PC-3 (cell line): ENCODE measurements around the gene DDC. TPM values are rescaled to one million over a fixed set of nuclear protein-coding genes. Genes with fewer than 3 reads are reported as not detected.

ENCODE experiments used
- ATAC-seq: fragments of 200-7000 bp; cut with Tn5 transposase; 2 replicates; pipeline ENCODE4 v1.9.1; 2020; ENCODE audit warnings: mild to moderate bottlenecking, moderate library complexity
- BruUV-seq: library from RNA; stranded (reverse); fragments of 400-500 nt; replicated peaks from 2 replicates; lab custom pipeline; 2021; lab: Mats Ljungman, UMichigan
- CTCF ChIA-PET: fragments of 300-600 bp; sonication (Branson Sonifier 250); formaldehyde crosslinking; loops from one replicate; lab custom pipeline; 2022; ENCODE audit warnings: antibody characterized with exemption; lab: Charles Lee
- POLR2A ChIA-PET: fragments of 300-600 bp; sonication (Branson Sonifier 250); formaldehyde crosslinking; loops from one replicate; lab custom pipeline; 2022; ENCODE audit warnings: antibody characterized with exemption; ENCODE audit not compliant: unreplicated experiment; lab: Charles Lee
- DNase-seq: peaks from one replicate; pipeline ENCODE4 v3.0.0-alpha.2; 2015
- H2AFZ ChIP-seq: fragments of 300-600 bp; sonication (generic); 2 replicates; pipeline ENCODE4 v1.6.0; 2016; ENCODE audit warnings: antibody characterized with exemption, low read length
- H3F3A ChIP-seq: fragments of 300-600 bp; sonication (generic); one replicate; pipeline ENCODE4 v1.6.0; 2017; ENCODE audit warnings: antibody characterized with exemption, low read length, control low read depth, mild to moderate bottlenecking; ENCODE audit not compliant: unreplicated experiment
- H3K27ac ChIP-seq: fragments of 300-600 bp; sonication (generic); 2 replicates; pipeline ENCODE4 v1.5.1; 2016; ENCODE audit warnings: mild to moderate bottlenecking, low read length
- H3K27me3 ChIP-seq: fragments of 300-600 bp; sonication (generic); 2 replicates; pipeline ENCODE4 v1.6.1; 2016; ENCODE audit warnings: low read length, mixed read lengths
- H3K36me3 ChIP-seq: fragments of 300-600 bp; sonication (generic); 2 replicates; pipeline ENCODE4 v1.6.1; 2016; ENCODE audit warnings: low read depth, mixed run types, low read length, mixed read lengths
- H3K4me1 ChIP-seq: fragments of 300-600 bp; sonication (generic); 2 replicates; pipeline ENCODE4 v1.5.1; 2016; ENCODE audit warnings: low read length; ENCODE audit not compliant: insufficient read depth
- H3K4me2 ChIP-seq: fragments of 300-600 bp; sonication (generic); 2 replicates; pipeline ENCODE4 v1.6.0; 2016; ENCODE audit warnings: low read length
- H3K4me3 ChIP-seq: fragments of 300-600 bp; sonication (generic); 2 replicates; pipeline ENCODE4 v1.5.1; 2016; ENCODE audit warnings: mild to moderate bottlenecking, low read length, mixed read lengths
- H3K79me2 ChIP-seq: fragments of 300-600 bp; sonication (generic); 2 replicates; pipeline ENCODE4 v1.6.1; 2017; ENCODE audit warnings: low read length, mixed read lengths
- H3K9ac ChIP-seq: fragments of 300-600 bp; sonication (generic); 2 replicates; pipeline ENCODE4 v1.6.0; 2016; ENCODE audit warnings: mild to moderate bottlenecking, low read length
- H3K9me2 ChIP-seq: fragments of 300-600 bp; sonication (generic); replicated peaks from 2 replicates; pipeline ENCODE4 v1.6.1; 2016; ENCODE audit warnings: mixed run types, low read length, mixed read lengths
- H3K9me3 ChIP-seq: fragments of 300-600 bp; sonication (generic); 2 replicates; pipeline ENCODE4 v1.6.1; 2016; ENCODE audit warnings: low read length, mixed read lengths
- H4K20me1 ChIP-seq: fragments of 300-600 bp; sonication (generic); 2 replicates; pipeline ENCODE4 v1.6.1; 2016; ENCODE audit warnings: low read length, mixed read lengths
- EZH2 ChIP-seq: fragments of 300-600 bp; sonication (generic); IDR thresholded peaks from one replicate; pipeline ENCODE4 v1.6.1; 2017; ENCODE audit warnings: antibody characterized with exemption, mild to moderate bottlenecking, low read length; ENCODE audit not compliant: unreplicated experiment
- EZH2phosphoT487 ChIP-seq: fragments of 300-600 bp; sonication (generic); IDR thresholded peaks from 2 replicates; pipeline ENCODE4 v1.6.1; 2018; ENCODE audit warnings: mild to moderate bottlenecking, antibody characterized with exemption, low read length, borderline replicate concordance
- intact Hi-C: fragments of 100-400 bp; cut with micrococcal nuclease; formaldehyde crosslinking; loops from 2 replicates; pipeline ENCODE4 v1.9.0; 2023
- total RNA-seq: library from RNA; depleted of rRNA; stranded (reverse); fragments of >200 nt; gene quantifications from 2 replicates; pipeline ENCODE4 v1.2.3, GENCODE V29; 2014
- TF ChIP-seq, protein P1 (sequence below): fragments of 300-600 bp; sonication (generic); conservative IDR thresholded peaks from 2 replicates; pipeline ENCODE4 v1.5.1; 2017; ENCODE audit warnings: antibody characterized with exemption, low read depth, mild to moderate bottlenecking, low read length

The DDC gene
- total RNA-seq, 1 experiment from 2014 or later = not detected

DNA sequence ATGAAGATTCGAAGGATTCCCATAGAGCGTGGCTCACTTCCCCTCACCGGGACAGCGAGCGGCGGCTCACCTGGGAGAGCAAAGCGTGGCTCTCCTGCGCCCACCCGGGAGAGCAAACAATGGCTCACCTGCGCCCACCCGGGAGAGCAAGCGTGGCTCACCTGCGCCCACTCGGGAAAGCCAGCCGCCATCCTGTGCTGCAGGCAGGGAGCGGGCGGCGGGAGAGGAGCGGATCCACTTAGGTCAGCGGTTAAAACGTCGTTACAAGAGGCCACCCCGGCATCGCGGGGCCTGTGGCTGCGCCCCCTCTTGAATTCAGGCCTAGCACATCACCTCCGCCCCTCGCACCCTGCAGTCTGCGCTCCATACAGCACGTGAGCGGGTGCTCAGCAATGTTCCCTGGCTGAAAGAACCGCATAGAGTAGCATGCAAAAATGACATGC, 114.6 kb downstream of the DDC start:
- Histone ChIP-seq H2AFZ (peak overlapping the region; percentile 99), H3K4me2 (peak overlapping the region; percentile 96), H3K9me3 (no peaks in the 10 kb centered on the region), H3K36me3 (peaks cover 6% of the 10 kb centered on the region; the same call in 1 of the 2 replicates), H4K20me1 (peaks cover 17% of the 10 kb centered on the region), H3F3A (peaks cover 5% of the 10 kb centered on the region), H3K79me2 (peaks cover 33% of the 10 kb centered on the region), H3K9ac (peak overlapping the region; percentile 98), H3K4me3 (peak overlapping the region; percentile 95), H3K27ac (peak overlapping the region; percentile 43; the same call in 1 of the 2 replicates), H3K4me1 (peaks cover 41% of the 10 kb centered on the region), H3K9me2 (no peaks in the 10 kb centered on the region), H3K27me3 (no peaks in the 10 kb centered on the region)
- TSS peak; percentile 94 for BruUV-seq
- intact Hi-C loops = no loop called here
- no peak for TF ChIP-seq EZH2phosphoT487
- ATAC-seq = no peak
- POLR2A ChIA-PET = no interaction called here
- no peak for DNase-seq
- CTCF ChIA-PET = no interaction called here

DNA sequence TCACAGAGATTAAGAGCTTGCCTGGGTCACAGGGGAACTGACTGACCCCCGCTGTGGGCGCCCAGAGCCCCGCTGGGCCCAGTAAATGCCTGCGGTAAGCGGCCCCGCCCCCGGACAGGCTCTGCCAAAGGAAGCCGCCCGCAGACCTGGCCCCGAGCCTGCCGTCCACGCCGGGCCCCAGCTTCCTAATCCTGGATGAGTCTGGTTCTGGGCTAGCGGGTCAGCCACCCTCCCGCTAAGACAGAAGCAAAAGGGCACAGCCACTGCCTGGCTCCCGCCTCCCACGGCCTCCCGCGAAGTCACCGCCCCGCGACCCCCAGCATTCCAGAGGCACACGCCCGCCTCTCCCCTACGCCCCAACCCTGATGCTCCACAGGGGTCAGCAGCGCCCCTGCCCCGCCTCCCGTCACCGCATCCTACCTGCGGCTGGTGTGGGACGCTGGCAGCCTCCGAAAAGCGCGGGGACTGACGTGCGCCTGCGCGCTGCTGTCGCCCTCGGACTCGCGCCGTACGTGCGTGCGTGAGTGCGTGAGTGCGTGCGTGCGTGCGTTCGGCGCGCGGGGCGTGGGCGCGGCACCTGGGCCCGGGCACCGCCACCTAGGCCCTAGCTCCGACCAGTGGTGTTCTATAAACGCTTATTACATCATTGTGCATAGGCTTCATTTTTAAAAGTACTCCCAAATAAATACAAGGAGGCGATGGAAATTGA, 115.2 kb downstream of the DDC start, which contains the start of gene FIGNL1:
FIGNL1 (minus strand) TSS at position 470 of the 709 bp plus-strand sequence. CDS start 3,063 bp downstream, outside the sequence.
- ATAC-seq = peak; percentile 86
- H3F3A ChIP-seq = peaks cover 5% of the 10 kb centered on the region
- TF ChIP-seq, protein P1, sequence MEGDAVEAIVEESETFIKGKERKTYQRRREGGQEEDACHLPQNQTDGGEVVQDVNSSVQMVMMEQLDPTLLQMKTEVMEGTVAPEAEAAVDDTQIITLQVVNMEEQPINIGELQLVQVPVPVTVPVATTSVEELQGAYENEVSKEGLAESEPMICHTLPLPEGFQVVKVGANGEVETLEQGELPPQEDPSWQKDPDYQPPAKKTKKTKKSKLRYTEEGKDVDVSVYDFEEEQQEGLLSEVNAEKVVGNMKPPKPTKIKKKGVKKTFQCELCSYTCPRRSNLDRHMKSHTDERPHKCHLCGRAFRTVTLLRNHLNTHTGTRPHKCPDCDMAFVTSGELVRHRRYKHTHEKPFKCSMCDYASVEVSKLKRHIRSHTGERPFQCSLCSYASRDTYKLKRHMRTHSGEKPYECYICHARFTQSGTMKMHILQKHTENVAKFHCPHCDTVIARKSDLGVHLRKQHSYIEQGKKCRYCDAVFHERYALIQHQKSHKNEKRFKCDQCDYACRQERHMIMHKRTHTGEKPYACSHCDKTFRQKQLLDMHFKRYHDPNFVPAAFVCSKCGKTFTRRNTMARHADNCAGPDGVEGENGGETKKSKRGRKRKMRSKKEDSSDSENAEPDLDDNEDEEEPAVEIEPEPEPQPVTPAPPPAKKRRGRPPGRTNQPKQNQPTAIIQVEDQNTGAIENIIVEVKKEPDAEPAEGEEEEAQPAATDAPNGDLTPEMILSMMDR = no peak
- 0 out of 2 replicates have a peak, but pooled peaks have one; percentile 39 for TF ChIP-seq EZH2phosphoT487
- H3K4me1 ChIP-seq = peaks cover 43% of the 10 kb centered on the region
- peak within 1 kb of the TSS; percentile 77 for H3K27ac ChIP-seq
- DNase-seq = peak; percentile 74
- peaks cover 11% of the 10 kb centered on the region for H3K36me3 ChIP-seq
- no peaks in the 10 kb centered on the region for H3K27me3 ChIP-seq
- peak within 1 kb of the TSS; percentile 96 for H3K4me2 ChIP-seq
- H3K9me3 ChIP-seq = no peaks in the 10 kb centered on the region
- H3K9me2 ChIP-seq = no peaks in the 10 kb centered on the region
- peaks cover 39% of the 10 kb centered on the region for H3K79me2 ChIP-seq
- ChIA-PET POLR2A (no interaction called here), CTCF (no interaction called here)
- peaks cover 22% of the 10 kb centered on the region for H4K20me1 ChIP-seq
- intact Hi-C loops = no loop called here
- BruUV-seq = no TSS peak
- H3K9ac ChIP-seq = peak within 1 kb of the TSS; percentile 98
- H2AFZ ChIP-seq = peak within 1 kb of the TSS; percentile 99
- H3K4me3 ChIP-seq = peak within 1 kb of the TSS; percentile 95

DNA sequence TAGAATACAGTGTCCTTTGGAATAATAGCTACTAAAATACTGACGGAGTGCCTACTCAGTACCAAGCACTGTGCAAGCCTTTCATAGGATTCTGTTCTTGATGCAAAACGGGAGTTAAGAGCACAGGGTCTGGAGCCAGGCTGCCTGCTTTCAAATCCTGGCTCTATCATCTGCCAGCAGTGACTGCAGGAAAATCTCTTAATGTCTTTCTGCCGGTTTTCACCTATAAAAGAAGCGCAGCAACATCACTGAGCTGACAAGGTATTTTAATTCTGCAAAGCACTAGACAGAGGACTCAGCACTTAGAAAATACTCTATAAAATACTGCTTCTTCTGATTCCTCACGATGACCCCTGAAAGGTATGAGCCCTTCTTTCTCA, 115.7 kb downstream of the DDC start:
- peak overlapping the region; percentile 96 for H3K4me2 ChIP-seq
- H3F3A ChIP-seq = peaks cover 5% of the 10 kb centered on the region
- ATAC-seq (peak; percentile 2; the same call in 1 of the 2 replicates), DNase-seq (no peak)
- ChIA-PET CTCF (no interaction called here), POLR2A (no interaction called here)
- H3K9me3 ChIP-seq = no peaks in the 10 kb centered on the region
- peak overlapping the region; percentile 95 for H3K4me3 ChIP-seq
- H2AFZ ChIP-seq = peak overlapping the region; percentile 99
- H3K9ac ChIP-seq = peak overlapping the region; percentile 98
- H3K9me2 ChIP-seq = no peaks in the 10 kb centered on the region
- TF ChIP-seq, protein P1 = no peak
- TF ChIP-seq EZH2 (no peak), EZH2phosphoT487 (no peak)
- intact Hi-C loops = no loop called here
- peaks cover 44% of the 10 kb centered on the region for H3K79me2 ChIP-seq
- peaks cover 14% of the 10 kb centered on the region for H3K36me3 ChIP-seq
- BruUV-seq = no TSS peak
- H3K27me3 ChIP-seq = no peaks in the 10 kb centered on the region
- peak overlapping the region; percentile 77; the same call in 1 of the 2 replicates for H3K27ac ChIP-seq
- H3K4me1 ChIP-seq = peaks cover 43% of the 10 kb centered on the region
- peaks cover 27% of the 10 kb centered on the region for H4K20me1 ChIP-seq
